Measurements from ENCODE around the gene TBC1D25. TPM values are rescaled to one million over a fixed set of nuclear protein-coding genes. Genes with fewer than 3 reads are reported as not detected.

The TBC1D25 gene
- total RNA-seq (2014; rRNA removed; shearing (Covaris generic)), result 8.8 and 13.6 TPM in 2 replicates

GRCh38 chrX:48539345-48540027, at the start of gene TBC1D25:
TBC1D25 (plus strand) TSS chrX:48539714; CDS start chrX:48539798, 84 bp downstream.

GRCh38 chrX:48508400-48509244, 30.9 kb upstream of the TBC1D25 start, which contains the start of gene PORCN:
PORCN (plus strand) TSS chrX:48508992; CDS start chrX:48509821, 829 bp downstream.

GRCh38 chrX:48521353-48522243, 17.9 kb upstream of the TBC1D25 start, which contains the start of gene EBP:
EBP (plus strand) TSS chrX:48521808; CDS start chrX:48523772, 1,964 bp downstream.

GRCh38 chrX:48574270-48575266, 35.1 kb downstream of the TBC1D25 start, which contains the start of gene RBM3:
RBM3 (plus strand) TSS chrX:48574484; CDS start chrX:48575181, 697 bp downstream.

GRCh38 chrX:48597353-48598264, 58.1 kb downstream of the TBC1D25 start, which contains the start of gene WDR13:
WDR13 (plus strand) TSS chrX:48597492; CDS start chrX:48597997, 505 bp downstream.

Small RNA genes within 50 kb of the gene (small RNA-seq; reads per million reads assigned to genes)
- not detected for gene MRPL32P1

Other genes with a start within 250 kb of the TBC1D25 start
- gene SSX3, start 183.0 kb upstream of the TBC1D25 start, total RNA-seq (2014; rRNA removed; shearing (Covaris generic)), result not detected in 2 replicates
- 0.53 and 1.0 TPM in 2 replicates for gene SSX4, start 156.2 kb upstream of the TBC1D25 start, total RNA-seq (2014; rRNA removed; shearing (Covaris generic))
- gene SSX4B, start 127.8 kb upstream of the TBC1D25 start, total RNA-seq (2014; rRNA removed; shearing (Covaris generic)), result 0.53 and 1.0 TPM in 2 replicates
- gene SLC38A5, start 69.5 kb upstream of the TBC1D25 start, total RNA-seq (2014; rRNA removed; shearing (Covaris generic)), result not detected in 2 replicates
- gene FTSJ1, start 63.5 kb upstream of the TBC1D25 start, total RNA-seq (2014; rRNA removed; shearing (Covaris generic)), result 115 and 124 TPM in 2 replicates
- 19.4 and 26.6 TPM in 2 replicates for gene PORCN, start 30.7 kb upstream of the TBC1D25 start, total RNA-seq (2014; rRNA removed; shearing (Covaris generic))
- gene EBP, start 17.9 kb upstream of the TBC1D25 start, total RNA-seq (2014; rRNA removed; shearing (Covaris generic)), result 115 and 136 TPM in 2 replicates
- gene RBM3, start 34.8 kb downstream of the TBC1D25 start, total RNA-seq (2014; rRNA removed; shearing (Covaris generic)), result 282 and 286 TPM in 2 replicates
- gene WDR13, start 57.8 kb downstream of the TBC1D25 start, total RNA-seq (2014; rRNA removed; shearing (Covaris generic)), result 135 and 153 TPM in 2 replicates
- gene WAS, start 144.1 kb downstream of the TBC1D25 start, total RNA-seq (2014; rRNA removed; shearing (Covaris generic)), result 0.69 and 1.6 TPM in 2 replicates
- 24.2 and 24.8 TPM in 2 replicates for gene SUV39H1, start 157.0 kb downstream of the TBC1D25 start, total RNA-seq (2014; rRNA removed; shearing (Covaris generic))
- gene GLOD5, start 222.0 kb downstream of the TBC1D25 start, total RNA-seq (2014; rRNA removed; shearing (Covaris generic)), result not detected in 2 replicates
- gene GATA1, start 246.9 kb downstream of the TBC1D25 start, total RNA-seq (2014; rRNA removed; shearing (Covaris generic)), result not detected in 2 replicates

All from A375 (cell line).